ENCODE results near the gene IL34. TPM values are rescaled to one million over a fixed set of nuclear protein-coding genes. Genes with fewer than 3 reads are reported as not detected.

The IL34 gene
- total and polyA plus RNA-seq, 2 of the 13 experiments (the other 11 are each of a cell fraction or from before 2014, with no cell fraction given) = 1.2 to 1.3 TPM

- H3K9me3 ChIP-seq (ENCODE audit: low read length) = no peaks in the 10 kb centered on the region
- H2AFZ ChIP-seq (ENCODE audit: low read length) = peak overlapping the region; percentile 100
- peaks cover 1 to 19% of the 10 kb centered on the region in 2 experiments; a peak in 4 of 5 replicates for H3K27me3 ChIP-seq (ENCODE audit: control insufficient read depth in 1 of 2, insufficient read depth in 2 of 2, low read length in 2 of 2)
- H3K79me2 ChIP-seq (ENCODE audit: insufficient read depth, low read length) = no peaks in the 10 kb centered on the region
- H4K20me1 ChIP-seq (ENCODE audit: insufficient read depth, low read length) = no peaks in the 10 kb centered on the region
- WGBS (ENCODE audit: low lambda C conversion rate) = 20% methylated on average over 16 of the region's 35 CpGs
- H3K27ac ChIP-seq (ENCODE audit: extremely low read length, insufficient read depth, low read length) = no peak overlapping the region
- H3K4me3 ChIP-seq (replicated peaks in 1 of 3; ENCODE audit: insufficient read depth in 1 of 3, low read depth in 2 of 3, low read length in 3 of 3) = peak overlapping the region; percentile 52 to 74 (median 70)
- peak overlapping the region; percentile 100 for H3K4me2 ChIP-seq (ENCODE audit: low read depth, low read length)
- in situ Hi-C loops (cut with HindIII; ENCODE audit: extremely low pct_ligation_motif_present, low pct_unique_long_range_greater_than_20kb) = loop anchor here (5.0 kb wide), 1 partner anchor 282 kb away; no protein-coding TSS in a partner anchor
- DNase-seq (ENCODE audit: low spot score) (peak; percentile 86), ATAC-seq (peak; percentile 51), FAIRE-seq (peak; percentile 99)
- intact Hi-C loops (cut with micrococcal nuclease; ENCODE audit: unreplicated experiment) = loop anchor here (1.0 to 2.0 kb wide), 2 partner anchors 131 to 284 kb away; partner anchors contain the start of genes COG4 and SF3B3
- ChIA-PET CTCF (ENCODE audit: low intra/inter-chr PET ratio, low total read pairs) (interaction anchor here (1.0 to 1.9 kb wide), 5 partner anchors 31 to 284 kb away, joined by 3 to 9 read pairs (median 7); no protein-coding TSS in a partner anchor), POLR2A (interaction anchor here (0.5 to 2.3 kb wide), 12 partner anchors 23 to 365 kb away, joined by 3 to 10 read pairs (median 4); partner anchors contain the start of genes AARS1 and DDX19A)
- no TSS peak for BruUV-seq (replicated peaks)
- peaks cover 39% of the 10 kb centered on the region for H3K4me1 ChIP-seq (ENCODE audit: insufficient read depth, low read length)
- H3K36me3 ChIP-seq (replicated peaks in 1 of 2; ENCODE audit: control insufficient read depth in 1 of 2, insufficient read depth in 2 of 2, low read length in 2 of 2) = no peaks in the 10 kb centered on the region
- peak overlapping the region; percentile 64 for H3K9ac ChIP-seq (ENCODE audit: insufficient read depth, low read depth, low read length)
- TF ChIP-seq ZNF777 (CRISPR knock-in tag; IDR thresholded peaks at IDR 0.05) (peak; percentile 35; the same call in 1 of the 2 replicates), YEATS4 (CRISPR knock-in tag; IDR thresholded peaks at IDR 0.05; ENCODE audit: borderline replicate concordance) (peak; percentile 56; the same call in 1 of the 2 replicates), YEATS2 (CRISPR knock-in tag; IDR thresholded peaks at IDR 0.05; ENCODE audit: borderline replicate concordance) (peak; percentile 61; the same call in 1 of the 2 replicates), PRDM10 (CRISPR knock-in tag; IDR thresholded peaks at IDR 0.05; ENCODE audit: low read depth) (no peak), ZNF788 (CRISPR knock-in tag; IDR thresholded peaks at IDR 0.05; ENCODE audit: borderline replicate concordance) (peak; percentile 65; the same call in 1 of the 2 replicates), ZNF510 (CRISPR knock-in tag; IDR thresholded peaks at IDR 0.05; ENCODE audit: low read depth) (no peak), XRCC5 (optimal IDR thresholded peaks at IDR 0.05; ENCODE audit: low read length) (peak; percentile 69), RFXAP (CRISPR knock-in tag; IDR thresholded peaks at IDR 0.05; ENCODE audit: borderline replicate concordance) (peak; percentile 69), MED13 (CRISPR knock-in tag; IDR thresholded peaks at IDR 0.05) (no peak), DRAP1 (CRISPR knock-in tag; IDR thresholded peaks at IDR 0.05) (0 out of 2 replicates have a peak, but pooled peaks have one; percentile 31), ZNF644 (CRISPR knock-in tag; IDR thresholded peaks at IDR 0.05; ENCODE audit: low read depth) (no peak), ZNF616 (CRISPR knock-in tag; IDR thresholded peaks at IDR 0.05; ENCODE audit: low read depth) (no peak), CENPT (CRISPR knock-in tag; IDR thresholded peaks at IDR 0.05; ENCODE audit: low read depth) (0 out of 2 replicates have a peak, but pooled peaks have one; percentile 60), ZNF839 (CRISPR knock-in tag; IDR thresholded peaks at IDR 0.05; ENCODE audit: borderline replicate concordance) (peak; percentile 65; the same call in 1 of the 2 replicates), ZNF501 (CRISPR knock-in tag; IDR thresholded peaks at IDR 0.05) (peak; percentile 56), ZNF746 (CRISPR knock-in tag; IDR thresholded peaks at IDR 0.05) (0 out of 2 replicates have a peak, but pooled peaks have one; percentile 26), KDM5B (CRISPR knock-in tag; IDR thresholded peaks at IDR 0.05; ENCODE audit: borderline replicate concordance) (no peak), ZFX (CRISPR knock-in tag; IDR thresholded peaks at IDR 0.05; ENCODE audit: low read depth) (no peak), NPAS2 (CRISPR knock-in tag; IDR thresholded peaks at IDR 0.05; ENCODE audit: borderline replicate concordance) (no peak)
These were observed 7.7 kb downstream of the IL34 start for GRCh38 chr16:70653809-70654771.
